GM21526 (cell line): ENCODE measurements around the gene LYPD1.

Source experiments
- ATAC-seq: cut with Tn5 transposase; IDR thresholded peaks from one replicate; pipeline ENCODE4 v1.9.1; 2021; ENCODE audit warnings: moderate library complexity; ENCODE audit not compliant: unreplicated experiment, low FRiP score

The LYPD1 gene

DNA sequence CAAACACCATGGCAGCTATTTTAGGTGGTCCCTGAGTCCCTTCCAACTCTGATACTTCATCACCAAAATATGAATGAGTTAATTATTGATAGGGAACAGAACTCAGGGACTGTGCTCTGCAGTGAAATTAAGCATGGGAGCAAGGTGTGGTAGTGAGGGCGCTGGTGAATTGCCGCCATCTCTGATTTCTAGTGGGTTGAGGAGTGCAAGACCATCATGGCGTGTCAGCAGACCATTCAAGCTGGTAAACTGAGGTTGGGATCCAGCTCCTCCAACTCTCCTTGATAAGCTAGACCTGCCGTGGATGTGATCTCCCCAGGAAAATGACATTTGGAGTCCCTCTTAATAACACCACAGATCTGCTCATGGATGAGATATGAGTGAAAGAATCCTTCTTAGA lies 70.4 kb downstream of the LYPD1 start:
- ATAC-seq = no peak

DNA sequence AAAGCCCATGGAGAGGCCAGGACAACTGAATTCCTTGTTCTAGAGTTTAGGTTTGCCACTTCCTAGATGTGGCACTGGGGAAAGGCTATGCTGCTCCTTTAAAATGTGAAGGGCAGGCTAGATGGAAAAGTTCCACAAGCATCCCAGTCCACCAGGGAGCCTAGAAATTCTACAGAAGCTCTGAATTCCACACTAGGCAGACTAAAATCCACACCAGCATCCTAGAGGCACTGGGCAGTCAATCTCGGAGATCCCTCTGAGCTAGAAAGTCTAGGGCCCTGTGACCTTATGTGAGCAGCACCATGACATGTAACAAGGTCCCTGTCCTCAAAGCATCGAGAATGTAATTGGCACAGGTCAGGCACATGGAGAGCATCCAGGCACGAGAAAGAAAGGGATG lies 71.5 kb downstream of the LYPD1 start:
- ATAC-seq = no peak

GRCh38 chr2:132597831-132598230 lies 72.2 kb downstream of the LYPD1 start:
- no peak for ATAC-seq

DNA sequence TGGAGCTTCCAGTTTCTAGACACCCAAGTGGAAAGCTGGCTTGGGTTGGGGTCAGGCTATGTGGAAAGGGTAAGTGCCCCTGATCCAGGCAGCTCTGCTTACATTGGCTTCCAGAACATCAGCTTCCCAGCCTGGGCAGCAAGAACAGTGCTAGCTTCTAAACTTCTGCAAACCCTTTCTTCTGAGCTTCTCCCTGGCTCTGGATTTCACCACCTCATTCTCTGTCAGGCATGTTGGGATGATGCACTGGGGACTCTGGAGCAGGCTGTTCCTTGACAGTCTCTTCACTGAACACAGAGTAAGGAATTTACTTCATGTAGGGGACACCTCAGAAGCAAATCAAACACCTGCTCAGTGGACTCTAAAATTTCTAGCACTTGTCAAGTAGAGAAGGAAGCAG lies 72.8 kb downstream of the LYPD1 start:
- ATAC-seq = no peak

DNA sequence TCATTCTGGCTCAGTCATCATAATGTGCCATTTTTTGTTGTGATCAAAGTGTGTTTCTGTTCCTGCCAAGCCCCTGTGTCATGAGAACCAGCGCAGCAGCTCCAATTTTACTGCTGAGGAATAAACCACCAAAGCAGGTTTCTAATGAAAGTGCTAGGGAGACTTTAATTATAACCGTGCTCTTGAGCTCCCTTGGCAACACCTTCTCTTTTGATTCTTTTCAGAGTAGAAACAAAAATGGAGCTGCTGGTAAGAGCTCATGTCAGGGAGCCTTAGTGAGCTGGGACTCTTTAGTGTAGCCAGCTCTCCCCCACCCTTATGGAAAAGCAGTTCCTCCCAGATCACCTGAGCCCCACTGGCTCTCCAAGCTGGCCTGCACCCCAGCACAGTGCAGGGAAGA lies 74.3 kb downstream of the LYPD1 start:
- no peak for ATAC-seq

DNA sequence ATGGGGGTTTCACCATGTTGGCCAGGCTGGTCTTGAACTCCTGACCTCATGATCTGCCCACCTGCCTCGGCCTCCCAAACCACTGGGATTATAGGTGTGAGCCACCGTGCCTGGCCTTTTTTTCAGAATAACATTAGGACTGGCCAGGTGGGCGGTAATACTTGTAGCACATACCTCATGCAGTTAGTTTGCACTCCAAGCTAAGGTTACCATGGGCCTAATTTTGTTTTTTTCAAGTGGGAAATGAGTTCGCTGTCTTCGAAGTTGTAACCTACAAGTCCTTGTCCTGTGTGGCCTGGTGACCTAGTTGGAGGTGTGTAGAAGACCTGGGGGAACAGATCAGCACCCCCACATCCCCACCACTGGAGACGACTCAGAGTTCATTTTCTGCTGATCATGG lies 74.8 kb downstream of the LYPD1 start:
- no peak for ATAC-seq
